Measurements from ENCODE around the gene SMYD1. TPM values are rescaled to one million over a fixed set of nuclear protein-coding genes. Genes with fewer than 3 reads are reported as not detected.
A peak's percentile ranks its signal among the peaks of the same experiment; 100 is the strongest.

Gene SMYD1
- total RNA-seq, 4 donors from 2014 or later, result 0.04 TPM; not detected in 3

GRCh38 chr2:88144914-88145497, 77.4 kb downstream of the SMYD1 start:
- no peak for DNase-seq (ENCODE audit: low spot score in 2 of 2)
- TF ChIP-seq CTCF (IDR thresholded peaks at IDR 0.05), result no peak
- TF ChIP-seq POLR2A (IDR thresholded peaks at IDR 0.05), result no peak
- H3K4me3 ChIP-seq (ENCODE audit: low read depth, poor library complexity, severe bottlenecking), result no peak overlapping the region
- intact Hi-C loops (cut with DNase I; ENCODE audit: low total_unique reads), result no loop called here
- WGBS, 2 donors, result 87% methylated on average over 10 of the region's 10 CpGs

GRCh38 chr2:88146590-88146989, 79.0 kb downstream of the SMYD1 start:
- intact Hi-C loops (cut with DNase I; ENCODE audit: low total_unique reads), result no loop called here
- H3K4me3 ChIP-seq (ENCODE audit: low read depth, poor library complexity, severe bottlenecking), result no peak overlapping the region
- DNase-seq (ENCODE audit: low spot score in 2 of 2), result no peak
- TF ChIP-seq CTCF (IDR thresholded peaks at IDR 0.05), result no peak
- no peak for TF ChIP-seq POLR2A (IDR thresholded peaks at IDR 0.05)

DNA sequence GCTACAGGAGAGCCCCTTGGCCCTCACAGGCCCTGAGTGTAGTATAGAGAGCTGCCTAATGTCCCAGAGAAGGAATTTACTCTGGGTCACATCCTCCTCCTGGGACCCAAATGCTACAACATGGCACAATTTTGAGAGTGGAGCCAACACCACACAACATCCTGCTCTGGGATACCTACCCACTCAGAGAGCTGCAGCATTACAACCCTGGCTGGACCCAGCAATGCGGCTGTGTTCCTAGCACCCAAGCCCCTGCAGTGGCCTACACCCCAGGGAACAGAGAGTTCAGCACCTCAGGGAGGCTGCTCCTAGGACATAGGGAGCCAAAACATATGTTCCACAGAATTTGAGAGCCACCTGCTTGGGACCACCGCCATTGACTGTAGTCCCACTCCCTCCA, 79.5 kb downstream of the SMYD1 start:
- 80 to 86% methylated on average over 2 of the region's 2 CpGs for WGBS, 2 donors
- TF ChIP-seq POLR2A (IDR thresholded peaks at IDR 0.05), result no peak
- no peak for TF ChIP-seq CTCF (IDR thresholded peaks at IDR 0.05)
- DNase-seq (ENCODE audit: low spot score in 2 of 2), result no peak
- no peak overlapping the region for H3K4me3 ChIP-seq (ENCODE audit: low read depth, poor library complexity, severe bottlenecking)
- intact Hi-C loops (cut with DNase I; ENCODE audit: low total_unique reads), result no loop called here

GRCh38 chr2:88148929-88149438, 81.4 kb downstream of the SMYD1 start:
- no peak for TF ChIP-seq CTCF (IDR thresholded peaks at IDR 0.05)
- no peak for TF ChIP-seq POLR2A (IDR thresholded peaks at IDR 0.05)
- intact Hi-C loops (cut with DNase I; ENCODE audit: low total_unique reads), result no loop called here
- no peak overlapping the region for H3K4me3 ChIP-seq (ENCODE audit: low read depth, poor library complexity, severe bottlenecking)

DNA sequence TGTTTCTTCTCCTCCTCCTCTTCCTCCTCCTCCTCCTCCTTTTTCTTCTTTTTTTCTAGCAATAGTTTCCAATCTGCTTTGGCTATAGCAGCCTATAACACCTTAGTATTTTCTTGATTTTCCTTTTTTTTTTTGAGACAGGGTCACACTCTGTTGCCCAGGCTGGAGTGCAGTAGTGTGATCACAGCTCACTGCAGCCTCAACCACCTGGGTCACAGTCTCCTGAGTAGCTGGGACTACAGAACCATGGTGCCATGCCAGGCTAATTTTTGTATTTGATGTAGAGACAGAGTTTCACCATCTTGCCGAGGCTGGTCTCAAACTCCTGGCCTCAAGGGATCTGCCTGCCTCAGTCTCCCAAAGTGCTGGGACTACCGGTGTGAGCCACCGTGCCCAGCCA, 91.9 kb downstream of the SMYD1 start:
- intact Hi-C loops (cut with DNase I; ENCODE audit: low total_unique reads), result no loop called here
- no peak for TF ChIP-seq POLR2A (IDR thresholded peaks at IDR 0.05)
- TF ChIP-seq CTCF (IDR thresholded peaks at IDR 0.05), result no peak
- DNase-seq (ENCODE audit: low spot score in 2 of 2), result no peak
- no peak overlapping the region for H3K4me3 ChIP-seq (ENCODE audit: low read depth, poor library complexity, severe bottlenecking)
- WGBS, 2 donors, result 46 to 57% methylated on average over 3 of the region's 3 CpGs

More at GRCh38 chr2:88148929-88149438, 81.4 kb downstream of the SMYD1 start:
- DNase-seq (ENCODE audit: low spot score in 2 of 2), result no peak

- WGBS, 2 donors, result 20 to 29% methylated on average over 5 of the region's 5 CpGs
- TF ChIP-seq POLR2A (IDR thresholded peaks at IDR 0.05) (no peak), CTCF (IDR thresholded peaks at IDR 0.05) (peak in 1 of 3 donors; percentile 54)
- no peak overlapping the region for H3K4me3 ChIP-seq (ENCODE audit: low read depth, poor library complexity, severe bottlenecking)
- intact Hi-C loops (cut with DNase I; ENCODE audit: low total_unique reads), result no loop called here
- DNase-seq (ENCODE audit: low spot score in 2 of 2), result peak in 1 of 2 donors; percentile 64
These were observed 92.4 kb downstream of the SMYD1 start for GRCh38 chr2:88159955-88160415.

All from lower leg skin (tissue), 4 donors.